IMR-90 (cell line): ENCODE results near the gene HMX2.

Experiments
- CEBPB ChIP-seq: IDR thresholded peaks from 2 replicates; pipeline ENCODE4 v1.6.1; 2012; ENCODE audit warnings: low read depth, low read length, improper control_type of control experiment
- CHD1 ChIP-seq: IDR thresholded peaks from 2 replicates; pipeline ENCODE4 v1.6.1; 2012; ENCODE audit warnings: low read depth, low read length, improper control_type of control experiment
- MAFK ChIP-seq: IDR thresholded peaks from 2 replicates; pipeline ENCODE4 v1.6.1; 2012; ENCODE audit warnings: low read depth, low read length, improper control_type of control experiment
- MXI1 ChIP-seq: IDR thresholded peaks from 2 replicates; pipeline ENCODE4 v1.6.1; 2012; ENCODE audit warnings: low read depth, mild to moderate bottlenecking, low read length, moderate library complexity, borderline replicate concordance
- NFE2L2 ChIP-seq: fragments of 150-350 bp; IDR thresholded peaks from 2 replicates; pipeline ENCODE4 v1.6.1; 2016; ENCODE audit warnings: low read depth, mild to moderate bottlenecking, low read length
- POLR2A ChIP-seq: IDR thresholded peaks from 2 replicates; pipeline ENCODE4 v1.6.1; 2012; ENCODE audit warnings: mild to moderate bottlenecking, low read depth, low read length
- RAD21 ChIP-seq: IDR thresholded peaks from 2 replicates; pipeline ENCODE4 v1.6.1; 2012; ENCODE audit warnings: low read length, improper control_type of control experiment
- RCOR1 ChIP-seq: IDR thresholded peaks from 2 replicates; pipeline ENCODE4 v1.6.1; 2012; ENCODE audit warnings: mild to moderate bottlenecking, low read length, improper control_type of control experiment; ENCODE audit not compliant: insufficient replicate concordance
- TF ChIP-seq, protein P1 (sequence below): conservative IDR thresholded peaks from 2 replicates; pipeline ENCODE4 v1.5.1; 2012; ENCODE audit warnings: mild to moderate bottlenecking, low read depth, low read length, improper control_type of control experiment

GRCh38 chr10:123144697-123145541, 3.0 kb upstream of the HMX2 start:
- no peak for TF ChIP-seq POLR2A
- TF ChIP-seq, protein P1, sequence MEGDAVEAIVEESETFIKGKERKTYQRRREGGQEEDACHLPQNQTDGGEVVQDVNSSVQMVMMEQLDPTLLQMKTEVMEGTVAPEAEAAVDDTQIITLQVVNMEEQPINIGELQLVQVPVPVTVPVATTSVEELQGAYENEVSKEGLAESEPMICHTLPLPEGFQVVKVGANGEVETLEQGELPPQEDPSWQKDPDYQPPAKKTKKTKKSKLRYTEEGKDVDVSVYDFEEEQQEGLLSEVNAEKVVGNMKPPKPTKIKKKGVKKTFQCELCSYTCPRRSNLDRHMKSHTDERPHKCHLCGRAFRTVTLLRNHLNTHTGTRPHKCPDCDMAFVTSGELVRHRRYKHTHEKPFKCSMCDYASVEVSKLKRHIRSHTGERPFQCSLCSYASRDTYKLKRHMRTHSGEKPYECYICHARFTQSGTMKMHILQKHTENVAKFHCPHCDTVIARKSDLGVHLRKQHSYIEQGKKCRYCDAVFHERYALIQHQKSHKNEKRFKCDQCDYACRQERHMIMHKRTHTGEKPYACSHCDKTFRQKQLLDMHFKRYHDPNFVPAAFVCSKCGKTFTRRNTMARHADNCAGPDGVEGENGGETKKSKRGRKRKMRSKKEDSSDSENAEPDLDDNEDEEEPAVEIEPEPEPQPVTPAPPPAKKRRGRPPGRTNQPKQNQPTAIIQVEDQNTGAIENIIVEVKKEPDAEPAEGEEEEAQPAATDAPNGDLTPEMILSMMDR = no peak
- no peak for TF ChIP-seq MXI1
- TF ChIP-seq CHD1 = no peak
- no peak for TF ChIP-seq RCOR1
- no peak for TF ChIP-seq MAFK
- no peak for TF ChIP-seq CEBPB
- no peak for TF ChIP-seq NFE2L2
- TF ChIP-seq RAD21 = no peak
